SK-MEL-5 (cell line): ENCODE results near the gene ZNF326. TPM values are rescaled to one million over a fixed set of nuclear protein-coding genes. Genes with fewer than 3 reads are reported as not detected.
A peak's percentile ranks its signal among the peaks of the same experiment; 100 is the strongest.
"Not testable (repeated sequence)": the region's sequence is repeated elsewhere in the genome, so short reads cannot be mapped to it uniquely, and the experiment has no call there.

Experiments used
- DNase-seq: peaks from one replicate; pipeline ENCODE4 v3.0.0-alpha.2; 2016; ENCODE audit warnings: low read depth, low spot score
- in situ Hi-C: cut with HindIII; loops from 2 replicates; pipeline ENCODE4 v1.10.0; 2016; ENCODE audit warnings: low sequenced_read_pairs, high pct_unique_total_duplicates, low pct_unique_long_range_greater_than_20kb
- total RNA-seq: library from RNA; depleted of rRNA; stranded (reverse); fragments of >200 nt; shearing (Covaris generic); gene quantifications from 2 replicates; pipeline ENCODE4 v1.2.3, GENCODE V29; 2014

The ZNF326 gene
- total RNA-seq, 1 experiment from 2014 or later = 6.0 TPM

GRCh38 chr1:89989099-89989498 is 5.8 kb upstream of the ZNF326 start:
- in situ Hi-C loops = no loop called here
- no peak for DNase-seq

DNA sequence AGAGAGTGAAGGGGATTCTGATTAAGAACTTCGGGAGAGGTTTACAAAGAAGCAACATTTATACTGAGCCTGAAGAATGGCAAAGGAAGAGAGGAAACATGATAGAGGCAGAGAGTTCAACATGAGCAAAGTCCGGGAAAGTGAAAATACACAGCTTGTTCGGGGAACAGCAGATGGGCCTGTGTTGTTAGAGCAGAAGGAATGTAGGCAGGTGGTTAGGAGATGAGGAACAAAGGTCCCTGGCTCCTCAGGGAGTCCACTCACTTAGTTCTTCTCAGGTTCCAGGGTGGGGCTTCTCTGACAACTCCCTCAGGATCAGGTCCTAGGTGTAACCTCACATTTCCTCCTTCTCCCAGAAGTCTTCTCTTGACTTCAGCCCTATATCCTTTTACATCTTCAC is 5.1 kb upstream of the ZNF326 start:
- in situ Hi-C loops = no loop called here

DNA sequence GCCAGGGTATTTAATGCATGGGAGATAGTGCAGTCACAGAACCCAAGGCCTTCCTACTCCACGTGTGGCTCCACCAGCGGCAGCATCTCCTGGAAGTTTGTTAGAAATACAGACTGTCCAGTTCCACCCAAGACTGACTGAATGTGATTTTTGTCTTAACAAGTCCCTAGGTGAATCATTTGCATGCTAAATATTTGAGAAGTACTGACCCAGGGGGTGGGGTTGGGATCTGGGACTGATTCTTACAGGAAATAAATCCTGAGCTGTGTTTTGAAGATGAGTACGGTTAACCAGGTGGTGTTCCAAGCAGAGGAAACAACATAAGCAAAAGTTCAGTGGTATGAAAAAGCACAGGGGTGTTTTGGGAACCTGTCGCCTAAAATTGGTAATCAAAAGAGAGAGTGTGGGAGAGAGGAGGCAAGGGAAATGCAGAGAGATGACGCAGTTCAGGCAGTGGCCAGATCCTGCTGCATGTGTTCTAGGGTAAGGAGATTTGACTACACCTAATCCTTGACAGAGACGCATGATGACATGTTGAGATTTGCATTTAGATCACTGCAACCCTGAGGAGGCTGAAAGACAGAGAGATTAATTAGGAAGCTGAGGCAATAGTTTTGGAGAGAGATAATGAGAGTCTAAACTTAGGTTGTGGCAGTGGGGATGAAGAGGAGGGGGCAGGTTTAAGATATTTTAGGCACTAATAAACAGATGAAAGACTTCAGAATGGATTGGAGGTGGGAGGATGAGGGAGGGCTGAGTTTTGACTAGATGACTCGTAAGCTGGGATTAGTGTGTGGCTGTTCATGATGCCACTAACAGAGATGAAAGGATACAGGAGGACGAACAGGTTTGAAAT is 3.7 kb upstream of the ZNF326 start:
- in situ Hi-C loops = no loop called here
- no peak for DNase-seq

More for the DNA sequence above, 5.1 kb upstream of the ZNF326 start:
- no peak for DNase-seq

DNA sequence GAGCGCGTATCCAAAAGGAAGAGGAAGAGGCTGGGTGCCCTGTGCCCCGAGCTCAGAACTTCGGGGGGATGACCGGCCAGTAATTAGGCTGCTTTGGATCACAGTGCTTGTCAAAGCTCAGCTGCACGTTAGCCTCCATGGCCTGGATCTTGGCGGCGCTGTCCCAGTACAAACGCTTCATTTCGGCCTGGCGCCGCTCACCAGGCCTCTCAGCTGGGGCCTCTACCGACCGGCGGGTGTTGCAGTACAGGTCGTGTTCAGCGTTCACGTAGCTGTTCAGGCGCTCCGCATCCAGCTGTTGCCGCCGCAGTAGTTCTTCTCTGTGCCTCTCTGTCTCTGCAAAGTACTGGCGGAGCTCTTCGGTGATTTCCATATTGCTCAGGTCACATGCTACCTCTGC is 1.4 kb upstream of the ZNF326 start:
- DNase-seq = no peak
- in situ Hi-C loops = no loop called here

- in situ Hi-C loops = no loop called here
Measured at GRCh38 chr1:89994231-89994804, 592 bp upstream of the ZNF326 start.

GRCh38 chr1:89995598-89996449 is 914 bp downstream of the ZNF326 start:
- DNase-seq = peak; percentile 33
- in situ Hi-C loops = no loop called here

More at GRCh38 chr1:89994231-89994804, 592 bp upstream of the ZNF326 start:
- no peak for DNase-seq

GRCh38 chr1:89996450-89997110 is 1.7 kb downstream of the ZNF326 start:
- DNase-seq = no peak
- in situ Hi-C loops = no loop called here

GRCh38 chr1:89997152-89997551 is 2.2 kb downstream of the ZNF326 start:
- in situ Hi-C loops, DNase-seq: not testable (repeated sequence)

- in situ Hi-C loops = no loop called here
- peak; percentile 55 for DNase-seq
Measured at GRCh38 chr1:89998306-89998705, 3.4 kb downstream of the ZNF326 start.

DNA sequence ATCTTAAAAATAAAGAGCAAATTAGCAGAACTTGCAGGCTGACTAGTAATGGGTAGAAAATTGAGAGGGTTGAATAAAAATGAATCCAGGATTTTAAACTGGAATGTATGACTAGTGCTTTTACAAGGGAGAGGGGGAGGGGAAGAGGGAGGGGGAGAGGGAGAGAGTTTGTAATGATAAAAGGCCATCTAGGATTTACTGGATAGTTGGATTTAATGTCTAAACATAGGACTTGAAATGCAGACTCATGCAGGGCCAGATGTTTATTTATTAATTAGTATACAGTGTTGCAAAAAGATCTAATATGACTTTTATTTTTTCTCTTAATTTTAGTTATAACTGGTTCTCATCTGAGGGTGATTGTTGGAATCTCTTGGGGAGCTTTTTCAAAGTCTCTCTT is 4.3 kb downstream of the ZNF326 start:
- no peak for DNase-seq
- in situ Hi-C loops = no loop called here

GRCh38 chr1:89999628-90000027 is 4.7 kb downstream of the ZNF326 start:
- DNase-seq = no peak
- in situ Hi-C loops = no loop called here

- in situ Hi-C loops = no loop called here
- DNase-seq = peak; percentile 25
Measured at GRCh38 chr1:90000934-90001676, 6.2 kb downstream of the ZNF326 start.

GRCh38 chr1:90007979-90008404 is 13.1 kb downstream of the ZNF326 start:
- no peak for DNase-seq
- in situ Hi-C loops = no loop called here

- in situ Hi-C loops = no loop called here
- no peak for DNase-seq
Measured at GRCh38 chr1:90012300-90012699, 17.4 kb downstream of the ZNF326 start.

GRCh38 chr1:90023691-90024090 is 28.8 kb downstream of the ZNF326 start:
- DNase-seq = no peak
- in situ Hi-C loops = no loop called here

- in situ Hi-C loops = no loop called here
- no peak for DNase-seq
Measured at GRCh38 chr1:90027281-90027680, 32.4 kb downstream of the ZNF326 start.

GRCh38 chr1:90039652-90040051 is 44.7 kb downstream of the ZNF326 start:
- no peak for DNase-seq
- in situ Hi-C loops = no loop called here
